AG04450 (cell line): ENCODE measurements around the gene ARHGAP35. TPM values are rescaled to one million over a fixed set of nuclear protein-coding genes. Genes with fewer than 3 reads are reported as not detected.

Experiments
- CTCF ChIA-PET: fragments of 300-600, 350-600 bp; formaldehyde crosslinking; extraction: SDS; loops from one replicate; lab custom pipeline; 2022; ENCODE audit warnings: antibody characterized with exemption, inconsistent platforms; lab: Charles Lee
- POLR2A ChIA-PET: fragments of 350-600 bp; formaldehyde crosslinking; extraction: SDS; loops from one replicate; lab custom pipeline; 2021; ENCODE audit warnings: antibody characterized with exemption, inconsistent platforms; lab: Yijun Ruan, JAX
- DNase-seq: peaks from one replicate; pipeline ENCODE4 v3.0.0-alpha.2; 2011; ENCODE audit warnings: low read depth, low spot score
- H3K27ac ChIP-seq: one replicate; pipeline ENCODE4 v1.5.1; 2012; ENCODE audit warnings: low read depth, low read length, control low read depth
- H3K27me3 ChIP-seq: one replicate; pipeline ENCODE4 v1.6.0; 2012; ENCODE audit warnings: low read length; ENCODE audit not compliant: control insufficient read depth, insufficient read depth
- H3K4me3 ChIP-seq: 2 replicates; pipeline ENCODE4 v1.5.1; 2011; ENCODE audit warnings: mild to moderate bottlenecking, low read depth, low read length, control low read depth
- H3K9me3 ChIP-seq: 2 replicates; pipeline ENCODE4 v1.5.1; 2012; ENCODE audit warnings: low read length; ENCODE audit not compliant: control insufficient read depth, insufficient read depth
- polyA plus RNA-seq: library from polyadenylated mRNA; depleted of rRNA; stranded (reverse); fragments of >200 nt; gene quantifications from 2 replicates; pipeline ENCODE4 v1.2.3, GENCODE V29; 2011
- TF ChIP-seq, protein P1 (sequence below): IDR thresholded peaks from 2 replicates; pipeline ENCODE4 v1.5.1; 2011; ENCODE audit warnings: low read depth, low read length, control low read depth, inconsistent platforms

ARHGAP35 gene
- polyA plus RNA-seq, 1 experiment = 28.7 TPM

DNA sequence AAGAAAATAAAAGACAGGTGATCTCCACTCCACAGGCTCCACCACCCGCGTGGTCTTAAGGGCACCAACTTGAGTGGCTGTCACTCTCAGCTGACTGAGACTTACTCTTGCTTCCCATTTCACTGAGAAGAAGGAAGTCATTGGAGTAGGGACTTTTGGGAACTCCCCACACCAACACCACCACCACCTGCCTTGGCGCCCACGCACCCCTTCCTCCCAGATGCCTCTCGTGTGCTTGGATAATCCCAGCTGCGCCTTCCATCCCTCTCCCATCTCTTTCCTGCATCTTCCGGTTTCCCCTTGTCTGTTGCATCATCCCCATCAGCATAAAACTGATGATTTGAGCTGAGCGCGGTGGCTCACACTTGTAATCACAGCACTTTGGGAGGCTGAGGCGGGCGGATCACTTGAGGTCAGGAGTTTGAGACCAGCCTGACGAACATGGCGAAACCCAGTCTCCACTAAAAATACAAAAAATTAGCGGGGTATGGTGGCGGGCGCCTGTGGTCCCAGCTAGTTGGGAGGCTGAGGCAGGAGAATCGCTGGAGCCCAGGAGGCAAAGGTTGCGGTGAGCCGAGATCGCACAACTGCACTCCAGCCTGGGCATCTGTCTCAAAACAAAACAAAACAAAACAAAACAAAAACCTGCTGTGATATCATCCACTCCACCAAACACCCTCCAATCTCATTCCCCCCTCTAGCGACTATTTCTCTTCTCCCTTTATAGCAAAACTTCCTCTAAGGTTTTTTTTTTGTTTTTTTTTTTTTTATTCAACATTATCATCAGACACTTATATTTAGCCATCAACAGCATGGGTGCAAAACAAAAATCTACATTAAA is 35.7 kb upstream of the ARHGAP35 start:
- no peaks in the 10 kb centered on the region for H3K9me3 ChIP-seq
- H3K4me3 ChIP-seq = no peak overlapping the region
- DNase-seq = no peak
- peaks cover 3% of the 10 kb centered on the region for H3K27me3 ChIP-seq
- POLR2A ChIA-PET = no interaction called here
- no peak overlapping the region for H3K27ac ChIP-seq
- CTCF ChIA-PET = interaction anchor here (0.5 kb wide), 1 partner anchor 15 kb away, joined by 3 read pairs; no protein-coding TSS in a partner anchor
- TF ChIP-seq, protein P1, sequence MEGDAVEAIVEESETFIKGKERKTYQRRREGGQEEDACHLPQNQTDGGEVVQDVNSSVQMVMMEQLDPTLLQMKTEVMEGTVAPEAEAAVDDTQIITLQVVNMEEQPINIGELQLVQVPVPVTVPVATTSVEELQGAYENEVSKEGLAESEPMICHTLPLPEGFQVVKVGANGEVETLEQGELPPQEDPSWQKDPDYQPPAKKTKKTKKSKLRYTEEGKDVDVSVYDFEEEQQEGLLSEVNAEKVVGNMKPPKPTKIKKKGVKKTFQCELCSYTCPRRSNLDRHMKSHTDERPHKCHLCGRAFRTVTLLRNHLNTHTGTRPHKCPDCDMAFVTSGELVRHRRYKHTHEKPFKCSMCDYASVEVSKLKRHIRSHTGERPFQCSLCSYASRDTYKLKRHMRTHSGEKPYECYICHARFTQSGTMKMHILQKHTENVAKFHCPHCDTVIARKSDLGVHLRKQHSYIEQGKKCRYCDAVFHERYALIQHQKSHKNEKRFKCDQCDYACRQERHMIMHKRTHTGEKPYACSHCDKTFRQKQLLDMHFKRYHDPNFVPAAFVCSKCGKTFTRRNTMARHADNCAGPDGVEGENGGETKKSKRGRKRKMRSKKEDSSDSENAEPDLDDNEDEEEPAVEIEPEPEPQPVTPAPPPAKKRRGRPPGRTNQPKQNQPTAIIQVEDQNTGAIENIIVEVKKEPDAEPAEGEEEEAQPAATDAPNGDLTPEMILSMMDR = no peak

DNA sequence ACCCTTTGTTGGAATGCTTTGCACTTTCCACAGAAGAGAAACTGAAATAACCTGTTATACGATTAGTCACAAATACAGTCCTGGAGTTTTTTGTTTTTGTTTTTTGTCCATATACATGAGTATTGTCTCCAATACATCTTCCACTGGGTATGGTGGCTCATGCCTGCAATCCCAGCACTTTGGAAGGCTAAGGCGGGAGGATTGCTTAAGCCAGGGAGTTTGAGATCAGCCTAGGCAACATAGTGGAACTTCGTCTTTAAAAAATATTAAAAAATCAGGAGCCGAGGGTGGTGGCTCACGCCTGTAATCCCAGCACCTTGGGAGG is 35.1 kb upstream of the ARHGAP35 start:
- TF ChIP-seq, protein P1 = no peak
- POLR2A ChIA-PET = no interaction called here
- no peaks in the 10 kb centered on the region for H3K9me3 ChIP-seq
- no peak overlapping the region for H3K4me3 ChIP-seq
- H3K27me3 ChIP-seq = peaks cover 3% of the 10 kb centered on the region
- no peak for DNase-seq
- no peak overlapping the region for H3K27ac ChIP-seq
- CTCF ChIA-PET = interaction anchor here (0.5 kb wide), 1 partner anchor 14 kb away, joined by 3 read pairs; no protein-coding TSS in a partner anchor

DNA sequence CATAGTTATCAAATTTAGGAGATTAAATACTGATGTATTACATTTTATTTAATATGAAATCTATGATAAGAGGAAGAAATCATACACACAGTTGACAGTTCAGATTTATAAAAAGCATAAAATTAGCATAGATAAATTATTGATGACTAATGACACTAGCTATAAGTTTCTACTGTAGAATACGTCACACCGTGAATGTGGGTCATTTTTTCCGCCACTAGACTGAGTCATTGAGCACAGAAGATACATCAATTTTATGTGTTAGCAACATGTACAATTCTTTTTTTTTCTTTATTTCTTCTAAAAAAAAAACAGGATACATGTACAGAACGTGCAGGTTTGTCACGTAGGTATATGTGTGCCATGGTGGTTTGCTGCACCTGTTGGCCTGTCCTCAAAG is 32.3 kb upstream of the ARHGAP35 start:
- Histone ChIP-seq H3K27ac (no peak overlapping the region), H3K4me3 (no peak overlapping the region), H3K27me3 (peaks cover 3% of the 10 kb centered on the region), H3K9me3 (no peaks in the 10 kb centered on the region)
- TF ChIP-seq, protein P1 = no peak
- no peak for DNase-seq
- ChIA-PET POLR2A (interaction anchor here (0.6 to 1.4 kb wide), 3 partner anchors 18 to 44 kb away, joined by 5 to 9 read pairs (median 5); partner anchors contain the start of gene SLC1A5), CTCF (interaction anchor here (1.4 kb wide), 1 partner anchor 12 kb away, joined by 13 read pairs; no protein-coding TSS in a partner anchor)

DNA sequence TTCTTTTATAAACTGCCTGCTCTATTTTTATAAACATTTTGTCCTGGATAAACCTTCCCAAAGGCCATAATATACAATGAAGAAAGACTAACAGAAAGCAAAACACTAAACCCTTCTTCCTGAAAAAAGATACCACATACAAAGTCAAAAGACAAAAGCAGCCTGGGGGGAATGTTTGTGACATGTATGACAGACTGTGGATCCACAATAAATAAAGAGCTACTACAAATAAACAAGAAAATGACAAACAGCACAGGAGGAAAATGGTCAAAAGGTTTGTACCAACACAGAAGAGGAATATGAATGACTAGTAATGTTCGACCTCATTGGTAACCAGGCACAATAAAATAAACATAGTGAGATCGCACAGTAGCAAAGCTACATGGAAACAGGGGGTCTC is 29.9 kb upstream of the ARHGAP35 start:
- Histone ChIP-seq H3K27ac (no peak overlapping the region), H3K27me3 (no peaks in the 10 kb centered on the region), H3K4me3 (no peak overlapping the region), H3K9me3 (no peaks in the 10 kb centered on the region)
- TF ChIP-seq, protein P1 = no peak
- POLR2A ChIA-PET = interaction anchor here (0.6 to 2.3 kb wide), 5 partner anchors 34 to 50 kb away, joined by 3 to 16 read pairs (median 5); partner anchors contain the start of gene SLC1A5
- no peak for DNase-seq
- CTCF ChIA-PET = interaction anchor here (2.1 kb wide), 1 partner anchor 10 kb away, joined by 12 read pairs; no protein-coding TSS in a partner anchor

DNA sequence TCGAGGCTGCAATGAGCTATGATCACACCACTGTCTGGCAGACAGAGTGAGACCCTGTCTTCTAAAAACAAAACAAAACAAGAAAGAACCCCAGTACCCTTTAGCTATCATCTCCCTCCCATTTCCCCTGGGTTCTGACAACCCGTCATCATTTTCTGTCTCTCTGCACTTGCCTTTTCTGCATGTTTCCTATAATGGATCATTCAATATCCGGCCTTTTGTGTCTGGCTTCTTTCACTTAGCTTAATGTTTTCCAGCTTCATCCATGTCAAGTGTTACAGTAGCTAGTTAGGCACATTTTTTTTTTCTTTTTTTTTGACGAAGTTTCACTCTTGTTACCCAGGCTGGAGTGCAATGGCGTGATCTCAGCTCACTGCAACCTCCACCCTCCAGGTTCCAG is 26.7 kb upstream of the ARHGAP35 start:
- ChIA-PET CTCF (interaction anchor here (0.5 to 0.7 kb wide), 2 partner anchors 9 to 79 kb away, joined by 3 read pairs; no protein-coding TSS in a partner anchor), POLR2A (interaction anchor here (0.6 to 2.1 kb wide), 3 partner anchors 37 to 48 kb away, joined by 4 to 9 read pairs (median 7); partner anchors contain the start of gene SLC1A5)

More for the DNA sequence above, 26.7 kb upstream of the ARHGAP35 start:
- DNase-seq = no peak
- TF ChIP-seq, protein P1 = no peak
- no peak overlapping the region for H3K27ac ChIP-seq
- no peaks in the 10 kb centered on the region for H3K9me3 ChIP-seq
- no peaks in the 10 kb centered on the region for H3K27me3 ChIP-seq
- H3K4me3 ChIP-seq = no peak overlapping the region
